GM19043 (cell line): ENCODE results near the gene RAPGEF5.

ENCODE experiments used
- ATAC-seq: cut with Tn5 transposase; IDR thresholded peaks from one replicate; pipeline ENCODE4 v1.9.1; 2021; ENCODE audit warnings: low read depth; ENCODE audit not compliant: unreplicated experiment

Gene RAPGEF5, protein sequence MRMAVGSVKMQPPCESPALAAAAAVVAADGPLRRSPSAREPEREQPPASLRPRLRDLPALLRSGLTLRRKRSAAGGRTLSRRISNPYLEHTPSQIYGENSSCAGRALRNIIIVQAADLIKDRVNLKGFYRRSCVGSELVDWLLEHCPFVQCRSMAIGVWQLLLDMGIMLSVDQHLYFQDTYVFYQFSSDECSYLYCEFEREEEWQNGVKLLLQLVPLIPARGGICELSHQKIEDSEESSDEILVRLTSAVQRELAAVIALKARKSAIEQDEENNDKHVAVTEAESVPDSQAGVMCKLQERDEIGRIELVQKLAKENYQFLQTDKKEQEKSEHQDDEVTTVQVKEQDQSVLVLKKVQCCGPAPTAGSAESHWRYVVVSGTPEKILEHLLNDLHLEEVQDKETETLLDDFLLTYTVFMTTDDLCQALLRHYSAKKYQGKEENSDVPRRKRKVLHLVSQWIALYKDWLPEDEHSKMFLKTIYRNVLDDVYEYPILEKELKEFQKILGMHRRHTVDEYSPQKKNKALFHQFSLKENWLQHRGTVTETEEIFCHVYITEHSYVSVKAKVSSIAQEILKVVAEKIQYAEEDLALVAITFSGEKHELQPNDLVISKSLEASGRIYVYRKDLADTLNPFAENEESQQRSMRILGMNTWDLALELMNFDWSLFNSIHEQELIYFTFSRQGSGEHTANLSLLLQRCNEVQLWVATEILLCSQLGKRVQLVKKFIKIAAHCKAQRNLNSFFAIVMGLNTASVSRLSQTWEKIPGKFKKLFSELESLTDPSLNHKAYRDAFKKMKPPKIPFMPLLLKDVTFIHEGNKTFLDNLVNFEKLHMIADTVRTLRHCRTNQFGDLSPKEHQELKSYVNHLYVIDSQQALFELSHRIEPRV

GRCh38 chr7:22356701-22357310 is at the start of gene RAPGEF5:
Gene RAPGEF5 (minus strand): TSS chr7:22357154. CDS start chr7:22357060, 94 bp downstream.
- ATAC-seq: peak; percentile 39

DNA sequence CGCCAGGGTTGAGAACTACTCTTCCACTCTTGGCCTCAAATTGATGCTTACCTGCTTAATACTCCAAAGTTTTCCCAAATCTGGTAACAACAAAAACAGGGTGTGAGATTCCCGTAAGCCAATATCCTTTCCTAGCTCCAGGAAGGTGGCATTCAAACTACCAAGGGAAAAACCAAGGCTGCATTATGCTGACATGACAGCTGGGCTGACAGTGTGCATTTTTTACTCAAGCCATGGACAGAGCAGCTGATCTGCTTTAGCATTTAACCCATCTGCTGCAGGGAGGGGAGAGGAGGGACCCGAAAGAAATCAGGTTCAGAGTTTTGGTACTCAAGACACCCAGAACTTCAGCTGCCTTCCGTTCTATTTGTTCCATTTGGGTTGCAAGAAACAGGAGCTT is 49.8 kb upstream of the RAPGEF5 start:
- no peak for ATAC-seq

GRCh38 chr7:22404421-22405023 is 47.6 kb upstream of the RAPGEF5 start:
- ATAC-seq: no peak

- ATAC-seq: no peak
Measured at GRCh38 chr7:22403344-22403743, 46.4 kb upstream of the RAPGEF5 start.

DNA sequence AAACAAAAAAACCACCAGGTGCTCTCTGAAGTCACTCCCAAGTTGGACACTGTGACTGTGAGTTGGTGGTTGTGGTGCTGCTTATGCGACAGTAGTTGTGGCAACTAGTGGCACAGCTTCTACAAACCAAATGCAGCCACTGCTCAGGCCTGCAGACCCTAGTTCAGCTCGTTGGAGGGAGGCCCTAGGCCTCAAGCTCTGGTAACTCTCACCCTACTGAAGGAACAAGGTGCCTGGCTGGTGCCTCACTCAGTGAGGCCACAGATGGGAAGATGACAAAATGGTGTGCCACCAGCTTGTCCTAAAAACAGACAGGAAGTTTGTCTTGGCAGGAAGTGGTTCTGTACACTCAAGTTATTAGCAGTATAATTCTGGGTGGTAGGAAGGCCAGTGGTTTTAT is 45.3 kb upstream of the RAPGEF5 start:
- ATAC-seq: peak; percentile 42

- ATAC-seq: no peak
Measured at GRCh38 chr7:22400936-22401553, 44.1 kb upstream of the RAPGEF5 start.

DNA sequence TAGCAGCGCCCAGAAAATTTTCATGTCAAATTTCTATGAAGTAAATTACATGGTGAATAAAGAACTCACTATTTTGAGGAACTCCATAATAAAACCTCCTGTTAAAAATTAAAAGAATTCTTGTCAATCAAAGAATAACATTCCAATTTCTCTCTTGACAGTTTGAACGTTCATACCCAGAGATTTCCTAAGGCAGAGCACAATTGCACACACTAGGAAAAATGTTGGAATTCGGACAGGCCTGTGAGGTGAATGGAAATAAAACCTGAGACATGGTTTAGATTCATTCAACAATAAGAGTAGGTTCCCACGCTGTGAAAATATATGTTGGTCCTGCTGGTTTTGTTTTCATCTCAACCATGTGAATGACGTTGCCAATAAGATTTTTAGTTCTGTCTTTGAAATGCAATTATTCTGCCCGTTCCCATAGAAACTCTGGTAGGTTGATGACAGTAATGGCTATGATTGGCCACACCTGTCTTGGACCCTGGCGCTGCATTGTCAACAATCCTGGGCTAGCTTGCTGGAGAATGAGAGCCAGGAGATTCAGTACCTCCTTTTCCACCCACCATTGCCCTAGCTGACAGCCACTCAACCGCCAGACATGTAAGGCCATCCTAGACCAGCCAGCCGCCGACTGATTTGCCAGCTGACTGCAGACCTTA is 43.3 kb upstream of the RAPGEF5 start:
- no peak for ATAC-seq

- no peak for ATAC-seq
Measured at GRCh38 chr7:22399546-22399945, 42.6 kb upstream of the RAPGEF5 start.

DNA sequence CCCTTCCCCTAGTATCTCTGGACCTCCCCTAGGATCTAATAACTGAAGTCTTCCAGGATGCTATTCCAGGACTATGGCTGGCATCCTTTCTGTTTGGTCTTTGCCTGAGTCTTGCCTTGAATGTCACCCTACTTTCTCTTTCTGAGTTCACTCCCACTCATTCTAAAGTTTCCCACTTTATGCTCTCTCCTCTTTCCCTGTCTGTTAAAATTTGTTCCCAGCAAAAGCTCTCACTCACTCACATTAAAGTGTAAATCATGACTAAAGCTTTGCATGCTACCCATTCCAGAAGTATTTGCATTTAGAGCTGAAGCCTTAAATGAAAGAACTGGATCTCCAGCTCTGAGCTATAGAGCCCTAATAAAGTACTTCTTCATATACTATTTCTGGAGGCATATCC is 42.1 kb upstream of the RAPGEF5 start:
- no peak for ATAC-seq

- no peak for ATAC-seq
Measured at GRCh38 chr7:22397981-22398380, 41.0 kb upstream of the RAPGEF5 start.

DNA sequence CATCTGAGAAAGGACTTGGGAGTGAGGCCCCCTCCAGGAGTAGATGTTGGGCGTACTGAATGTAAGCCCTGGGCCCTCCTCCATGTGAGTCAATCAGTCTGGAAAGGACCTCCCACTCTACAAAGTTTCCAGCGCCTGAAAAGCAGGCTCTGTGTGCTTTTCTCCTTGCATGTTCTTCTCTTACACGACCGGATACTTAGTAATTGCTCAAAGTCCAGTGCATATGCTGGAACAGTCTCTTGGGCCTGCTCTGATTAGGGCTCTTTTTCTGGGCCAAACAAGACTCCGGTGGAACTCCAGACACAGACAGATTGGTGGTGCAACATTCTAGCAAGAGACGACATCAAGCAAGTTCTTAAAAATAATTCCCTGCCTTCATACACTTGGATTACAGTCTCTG is 38.3 kb upstream of the RAPGEF5 start:
- ATAC-seq: no peak

GRCh38 chr7:22394739-22395138 is 37.8 kb upstream of the RAPGEF5 start:
- ATAC-seq: no peak

GRCh38 chr7:22393913-22394729 is 37.2 kb upstream of the RAPGEF5 start:
- ATAC-seq: no peak

DNA sequence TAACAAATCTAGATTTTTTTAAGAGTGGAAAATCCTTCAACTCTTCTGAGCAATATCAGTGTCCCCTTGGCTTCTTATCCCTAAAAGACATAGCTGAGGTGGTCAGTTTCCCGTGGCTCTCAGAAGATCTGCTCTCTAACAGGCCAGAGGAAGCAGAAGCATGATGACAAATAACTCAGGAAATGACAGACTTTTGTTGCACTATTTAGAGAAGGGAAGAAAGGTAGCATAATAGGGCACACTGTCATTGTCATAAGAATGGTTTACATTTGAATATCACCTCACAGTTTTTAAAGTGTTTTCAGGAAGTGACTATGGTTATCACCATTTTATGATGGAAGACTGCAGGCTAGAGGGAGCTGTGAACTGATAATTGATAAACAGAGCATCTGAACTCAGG is 33.6 kb upstream of the RAPGEF5 start:
- no peak for ATAC-seq

- ATAC-seq: no peak
Measured at GRCh38 chr7:22389892-22390291, 32.9 kb upstream of the RAPGEF5 start.

DNA sequence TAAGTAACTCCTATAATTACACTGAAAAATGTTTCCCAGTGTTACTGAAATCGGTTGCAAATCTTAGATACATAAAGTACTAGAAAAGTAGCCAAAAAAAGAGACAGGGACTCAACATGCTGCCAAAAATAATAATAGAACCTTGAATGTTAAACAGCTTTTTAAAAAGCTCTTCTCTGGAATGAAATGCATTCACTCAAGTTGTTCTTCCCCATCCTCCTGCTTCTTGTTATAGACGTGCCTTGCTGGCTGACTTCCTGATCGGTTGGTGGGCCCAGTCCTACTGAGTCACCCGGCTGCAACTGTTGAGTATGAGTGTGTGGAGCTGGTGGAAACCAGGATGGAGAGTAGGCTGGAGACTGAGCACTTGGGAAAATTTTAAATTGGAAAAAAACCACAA is 30.6 kb upstream of the RAPGEF5 start:
- ATAC-seq: no peak

DNA sequence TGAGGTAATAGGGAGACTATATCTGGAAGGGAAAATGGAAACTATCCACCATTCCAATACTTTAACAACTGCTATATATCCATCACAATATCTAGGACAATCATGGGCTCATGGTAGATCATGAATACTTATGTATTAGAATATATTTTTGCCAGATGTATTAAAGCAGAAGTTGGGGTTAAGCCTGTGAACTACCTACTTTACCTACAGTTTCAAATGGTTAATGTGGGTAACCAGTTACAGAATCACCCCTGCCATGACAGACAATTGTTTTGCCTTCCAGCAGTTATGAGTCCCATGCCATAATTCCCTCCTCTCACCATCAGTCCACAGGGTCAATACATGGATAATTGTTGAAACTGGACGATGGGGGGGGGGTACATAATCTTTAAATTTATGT is 29.9 kb upstream of the RAPGEF5 start:
- peak; percentile 37 for ATAC-seq

DNA sequence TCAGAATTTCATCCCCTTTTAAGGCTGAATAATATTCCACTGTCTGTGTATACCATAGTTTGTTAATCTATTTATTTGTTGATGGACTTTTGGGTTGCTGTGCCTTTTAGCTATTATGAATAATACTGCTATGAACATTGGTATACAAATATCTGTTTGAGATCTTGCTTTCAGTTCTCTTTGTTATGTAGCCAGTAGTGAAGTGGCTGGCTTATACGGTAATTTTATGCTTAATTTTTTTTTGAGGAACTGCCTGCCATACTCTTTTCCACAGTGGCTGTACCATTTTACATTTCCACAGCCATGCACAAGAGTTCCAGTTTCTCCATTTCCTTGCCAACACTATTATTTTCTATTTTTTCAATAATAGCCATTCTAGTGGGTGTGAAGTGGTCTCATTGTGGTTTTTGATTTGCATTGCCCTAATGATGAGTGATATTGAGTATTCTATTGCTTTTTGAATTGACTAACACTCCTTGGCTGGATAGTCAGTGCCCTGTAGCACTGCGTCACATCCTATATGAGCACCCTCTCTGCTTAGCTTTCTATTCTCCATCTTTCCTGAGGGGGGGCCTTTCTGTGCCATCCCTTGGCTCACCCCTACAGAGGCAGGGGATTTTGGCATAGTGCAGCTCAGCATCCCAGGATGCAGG is 29.4 kb upstream of the RAPGEF5 start:
- ATAC-seq: peak; percentile 54

DNA sequence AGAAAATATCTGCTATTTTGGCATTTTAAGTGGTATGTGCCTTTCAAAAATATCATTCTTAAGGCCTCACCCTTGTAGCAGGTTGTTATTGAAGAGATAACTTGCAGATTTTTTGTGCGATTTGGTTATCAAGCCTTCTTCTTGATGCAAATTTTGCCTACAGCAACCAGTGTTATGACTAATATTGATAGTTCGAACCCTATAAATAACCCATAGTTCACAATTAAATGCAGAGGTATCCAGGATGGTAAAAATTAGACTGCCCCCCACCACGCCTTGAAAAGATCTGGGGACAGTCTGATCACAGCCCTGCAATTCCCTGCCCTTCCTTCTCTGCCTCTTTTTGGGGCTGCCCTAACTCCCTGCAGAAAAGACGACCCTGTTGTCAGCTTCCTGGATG is 28.4 kb upstream of the RAPGEF5 start:
- ATAC-seq: peak; percentile 33
